Renal pelvis (tissue), 12 donors: Measurements from ENCODE around the gene CTR9. TPM values are rescaled to one million over a fixed set of nuclear protein-coding genes. Genes with fewer than 3 reads are reported as not detected.

Experiments
- DNase-seq: peaks from one replicate; pipeline ENCODE4 v3.0.0-alpha.2; 2013
- long read RNA-seq, 16 experiments: transcript quantifications; one replicate each; lab custom pipeline, GENCODE V29; 2026
- polyA plus RNA-seq, 3 donors: library from polyadenylated mRNA; unstranded; fragments of 120-200 nt; gene quantifications; one replicate each; pipeline ENCODE4 v1.2.1, GENCODE V29; 2013; ENCODE audit not compliant: insufficient read length in 3 of 3

CTR9 gene
- polyA plus RNA-seq: 10 to 100 TPM; 59.4 to 75.2 (median 65.3) TPM
- long read RNA-seq, donor 1, full-length matches to known transcripts: 5 of 1,401 reads
- long read RNA-seq, donor 1, partial matches to known transcripts: 1,337 of 1,401 reads
- long read RNA-seq, donor 1, other reads (novel, unspliced or antisense): 59 of 1,401 reads
- long read RNA-seq, donor 2, full-length matches to known transcripts: 1 of 1,281 reads
- long read RNA-seq, donor 2, partial matches to known transcripts: 1,190 of 1,281 reads
- long read RNA-seq, donor 2, other reads (novel, unspliced or antisense): 90 of 1,281 reads
- long read RNA-seq, donor 3, partial matches to known transcripts: 363 of 397 reads
- long read RNA-seq, donor 3, other reads (novel, unspliced or antisense): 34 of 397 reads
- long read RNA-seq, donor 4, full-length matches to known transcripts: 2 of 370 reads
- long read RNA-seq, donor 4, partial matches to known transcripts: 269 of 370 reads
- long read RNA-seq, donor 4, other reads (novel, unspliced or antisense): 99 of 370 reads
- long read RNA-seq, donor 5, partial matches to known transcripts: 203 of 220 reads
- long read RNA-seq, donor 5, other reads (novel, unspliced or antisense): 16 of 220 reads
- long read RNA-seq, donor 6, full-length matches to known transcripts: 2 of 568 reads
- long read RNA-seq, donor 6, partial matches to known transcripts: 497 of 568 reads
- long read RNA-seq, donor 6, other reads (novel, unspliced or antisense): 69 of 568 reads
- long read RNA-seq, donor 7, full-length matches to known transcripts: 2 of 1,677 reads
- long read RNA-seq, donor 7, partial matches to known transcripts: 1,591 of 1,677 reads
- long read RNA-seq, donor 7, other reads (novel, unspliced or antisense): 84 of 1,677 reads
- long read RNA-seq, donor 8, partial matches to known transcripts: 148 of 148 reads
- long read RNA-seq, donor 8, other reads (novel, unspliced or antisense): 0 of 148 reads
- long read RNA-seq, donor 9, full-length matches to known transcripts: 5 of 543 reads
- long read RNA-seq, donor 9, partial matches to known transcripts: 417 of 543 reads
- long read RNA-seq, donor 9, other reads (novel, unspliced or antisense): 121 of 543 reads
- long read RNA-seq, donor 10, full-length matches to known transcripts: 1 of 605 reads
- long read RNA-seq, donor 10, partial matches to known transcripts: 585 of 605 reads
- long read RNA-seq, donor 10, other reads (novel, unspliced or antisense): 19 of 605 reads
- long read RNA-seq, donor 11, full-length matches to known transcripts: 2 of 297 reads
- long read RNA-seq, donor 11, partial matches to known transcripts: 278 of 297 reads
- long read RNA-seq, donor 11, other reads (novel, unspliced or antisense): 17 of 297 reads
- long read RNA-seq, donor 12, full-length matches to known transcripts: 2 of 654 reads
- long read RNA-seq, donor 12, partial matches to known transcripts: 643 of 654 reads
- long read RNA-seq, donor 12, other reads (novel, unspliced or antisense): 9 of 654 reads
- long read RNA-seq, donor 13, partial matches to known transcripts: 1,160 of 1,174 reads
- long read RNA-seq, donor 13, other reads (novel, unspliced or antisense): 13 of 1,174 reads
- long read RNA-seq, donor 14: 0 reads
- long read RNA-seq, donor 15, full-length matches to known transcripts: 5 of 729 reads
- long read RNA-seq, donor 15, partial matches to known transcripts: 623 of 729 reads
- long read RNA-seq, donor 15, other reads (novel, unspliced or antisense): 101 of 729 reads
- long read RNA-seq, donor 16, full-length matches to known transcripts: 1 of 1,570 reads
- long read RNA-seq, donor 16, partial matches to known transcripts: 1,539 of 1,570 reads
- long read RNA-seq, donor 16, other reads (novel, unspliced or antisense): 30 of 1,570 reads

- DNase-seq: peak; percentile 92
These were observed at the start of gene CTR9 for GRCh38 chr11:10750838-10751580. TSS of gene CTR9 (plus strand) at chr11:10751246. CDS start at chr11:10751413, 167 bp downstream.

DNA sequence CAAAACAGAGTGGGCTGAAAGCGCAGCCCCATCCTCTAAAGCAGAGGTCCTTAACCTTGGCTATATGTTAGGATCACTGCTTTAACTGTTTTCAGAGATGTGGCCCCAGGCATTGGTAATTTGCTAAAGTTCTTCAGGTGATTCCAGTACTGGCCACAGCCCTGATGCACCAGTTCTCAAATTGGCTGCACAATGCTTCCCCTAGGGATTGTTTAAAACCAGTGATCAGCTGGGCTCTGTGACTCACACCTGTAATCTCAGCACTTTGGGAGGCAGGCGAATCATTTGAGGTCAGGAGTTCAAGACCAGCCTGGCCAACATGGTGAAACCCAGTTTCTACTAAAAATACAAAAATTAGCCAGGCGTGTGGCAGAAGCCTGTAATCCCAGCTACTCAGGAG, 49.1 kb upstream of the CTR9 start:
- DNase-seq: no peak

DNA sequence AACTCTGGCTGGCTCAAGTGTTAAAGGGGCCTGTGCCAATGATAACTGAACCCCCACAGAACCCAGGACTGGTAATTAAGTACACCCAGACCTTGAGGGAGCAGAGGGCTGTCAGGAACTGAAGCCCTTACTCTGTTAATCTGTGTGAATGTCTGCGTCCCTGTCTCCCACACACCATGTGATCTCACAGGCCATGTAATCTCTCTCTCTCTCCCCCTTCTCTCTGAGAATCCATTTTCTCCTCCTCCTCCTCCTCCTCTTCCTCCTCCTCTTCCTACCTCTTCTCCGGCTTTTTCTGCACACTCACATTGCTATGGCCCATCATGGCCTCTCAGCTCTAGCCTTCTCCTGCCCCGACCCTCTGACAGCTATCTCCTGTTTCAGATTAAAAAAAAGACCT, 42.9 kb upstream of the CTR9 start:
- DNase-seq: no peak

DNA sequence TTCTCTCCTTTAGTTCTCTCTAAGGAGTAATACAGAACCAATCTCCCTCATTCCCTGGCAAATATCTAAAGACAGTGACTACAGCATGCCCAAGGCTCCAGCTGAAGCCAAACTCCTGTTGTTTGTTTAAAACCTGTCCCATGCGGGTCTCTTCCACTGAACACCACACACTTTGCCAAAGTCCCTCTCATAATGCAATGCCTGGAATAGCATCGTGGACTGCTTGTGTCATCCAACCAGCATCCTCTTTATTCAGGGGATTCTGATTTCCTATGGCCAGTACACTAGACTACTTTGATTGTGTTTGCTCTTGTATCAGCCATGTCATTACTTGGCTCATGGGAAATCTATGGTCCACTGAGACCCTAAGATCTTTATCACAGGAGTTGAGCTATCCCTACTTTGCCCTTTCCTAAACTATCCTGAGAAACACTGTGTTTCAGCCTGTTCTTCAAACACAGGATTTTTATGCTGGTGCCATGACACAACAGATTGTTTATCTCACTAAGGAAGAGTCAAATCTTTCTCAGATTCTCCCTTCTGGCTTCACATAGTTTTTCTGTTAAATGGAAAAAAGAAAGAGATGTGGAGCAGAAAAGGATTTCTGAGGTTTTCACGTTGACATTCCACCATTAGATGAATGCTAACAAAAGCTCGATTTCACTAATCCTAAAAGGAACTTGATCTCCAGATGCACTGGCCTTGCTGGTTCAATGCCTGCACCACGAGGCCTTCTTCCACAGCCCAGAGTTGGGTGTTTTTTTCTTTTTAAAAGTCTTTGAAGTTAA, 41.6 kb upstream of the CTR9 start:
- no peak for DNase-seq

DNA sequence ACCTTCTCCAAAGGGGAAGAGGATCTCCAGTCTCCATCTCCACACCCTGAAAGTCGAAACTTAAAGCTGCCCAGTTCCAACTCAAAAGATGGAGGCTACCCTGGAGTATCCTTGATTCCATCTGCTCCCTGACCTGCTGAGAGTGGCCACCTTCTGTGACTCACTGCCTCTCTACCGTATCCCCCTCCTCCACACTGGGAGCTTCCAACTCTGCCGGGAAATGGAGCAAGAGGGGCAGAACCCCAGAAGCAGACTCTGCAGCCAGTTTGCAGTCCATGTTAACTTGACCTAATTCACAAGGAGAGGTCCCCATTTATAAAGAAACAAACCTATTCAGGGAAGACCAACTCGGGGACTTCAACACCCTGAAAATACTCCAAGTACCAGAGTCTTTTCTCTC, 35.5 kb upstream of the CTR9 start:
- no peak for DNase-seq

GRCh38 chr11:10716122-10716521, 34.9 kb upstream of the CTR9 start:
- no peak for DNase-seq

DNA sequence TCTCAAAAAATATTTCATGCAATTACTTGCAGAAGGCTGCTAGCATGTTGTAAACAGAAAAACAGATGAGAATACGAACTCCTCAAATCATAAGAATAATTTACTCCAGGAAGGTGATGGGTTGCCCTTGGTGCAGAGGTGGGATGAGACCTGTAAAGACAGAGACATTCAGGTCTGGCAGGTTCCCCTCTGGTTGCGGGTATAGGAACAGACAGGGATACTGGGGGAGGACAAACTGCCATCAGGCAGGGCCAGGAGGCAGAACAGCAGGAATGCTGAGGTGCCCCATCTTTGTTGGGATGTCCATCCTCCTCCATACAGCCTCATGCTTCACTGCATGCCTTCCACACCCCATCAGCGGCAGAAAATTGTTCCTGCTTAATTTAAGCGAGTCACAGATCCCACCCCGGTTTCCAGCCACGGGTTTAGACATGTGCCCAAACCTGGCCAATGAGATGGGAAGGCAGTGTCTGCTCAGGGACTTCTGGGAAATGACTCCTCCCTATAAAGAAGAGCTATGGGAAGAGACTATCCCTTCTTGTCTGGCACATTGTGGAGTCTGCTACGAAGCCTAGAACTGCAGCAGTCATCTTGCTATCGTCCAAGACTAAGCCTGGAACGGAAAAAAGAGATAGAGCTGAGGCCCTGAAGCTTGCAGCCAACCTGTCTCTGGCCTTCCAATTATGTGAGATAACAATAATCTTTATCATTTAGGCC, 34.3 kb upstream of the CTR9 start:
- no peak for DNase-seq

- DNase-seq: no peak
These were observed 31.4 kb upstream of the CTR9 start for GRCh38 chr11:10719616-10720015.

DNA sequence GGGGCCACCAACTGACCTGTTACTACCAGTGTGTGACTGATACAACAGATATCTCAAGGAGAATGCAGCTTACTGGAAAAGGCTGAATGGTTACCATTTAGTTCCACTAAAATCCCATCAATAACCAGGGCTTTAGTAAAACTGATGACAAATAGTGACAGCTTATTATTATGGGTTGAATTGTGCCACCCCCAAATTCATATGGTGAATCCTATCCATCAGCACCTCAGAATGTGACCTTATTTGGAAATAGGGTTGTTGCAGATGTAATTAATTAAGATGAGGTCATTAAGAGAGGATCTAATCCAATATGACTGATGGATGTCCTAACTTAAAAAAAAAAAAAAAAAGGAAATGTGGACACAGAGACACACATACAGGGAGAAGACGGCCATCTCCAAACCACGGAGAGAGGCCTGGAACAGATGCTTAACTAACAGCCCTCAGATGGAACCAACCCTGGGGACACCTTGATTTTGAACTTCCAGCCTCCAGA, 30.1 kb upstream of the CTR9 start:
- no peak for DNase-seq

- no peak for DNase-seq
These were observed 28.7 kb upstream of the CTR9 start for GRCh38 chr11:10722307-10722706.

GRCh38 chr11:10725114-10725906, 25.7 kb upstream of the CTR9 start:
- no peak for DNase-seq

DNA sequence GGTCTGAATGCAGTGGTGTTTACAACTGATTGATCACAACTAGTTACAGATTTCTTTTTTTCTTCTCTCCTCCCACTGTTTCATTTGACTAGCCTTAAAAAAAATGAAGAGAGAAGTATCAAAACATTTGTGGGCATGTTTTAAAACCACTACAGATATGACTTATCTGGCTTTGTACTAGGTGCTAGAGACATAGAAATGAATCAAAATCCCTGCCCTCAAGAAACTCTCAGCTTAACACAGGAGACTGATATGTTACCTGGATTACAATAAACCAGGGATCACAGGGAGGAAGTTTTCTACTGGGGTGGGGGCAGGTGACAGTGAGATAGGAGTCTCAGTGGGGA, 25.2 kb upstream of the CTR9 start:
- DNase-seq: no peak

DNA sequence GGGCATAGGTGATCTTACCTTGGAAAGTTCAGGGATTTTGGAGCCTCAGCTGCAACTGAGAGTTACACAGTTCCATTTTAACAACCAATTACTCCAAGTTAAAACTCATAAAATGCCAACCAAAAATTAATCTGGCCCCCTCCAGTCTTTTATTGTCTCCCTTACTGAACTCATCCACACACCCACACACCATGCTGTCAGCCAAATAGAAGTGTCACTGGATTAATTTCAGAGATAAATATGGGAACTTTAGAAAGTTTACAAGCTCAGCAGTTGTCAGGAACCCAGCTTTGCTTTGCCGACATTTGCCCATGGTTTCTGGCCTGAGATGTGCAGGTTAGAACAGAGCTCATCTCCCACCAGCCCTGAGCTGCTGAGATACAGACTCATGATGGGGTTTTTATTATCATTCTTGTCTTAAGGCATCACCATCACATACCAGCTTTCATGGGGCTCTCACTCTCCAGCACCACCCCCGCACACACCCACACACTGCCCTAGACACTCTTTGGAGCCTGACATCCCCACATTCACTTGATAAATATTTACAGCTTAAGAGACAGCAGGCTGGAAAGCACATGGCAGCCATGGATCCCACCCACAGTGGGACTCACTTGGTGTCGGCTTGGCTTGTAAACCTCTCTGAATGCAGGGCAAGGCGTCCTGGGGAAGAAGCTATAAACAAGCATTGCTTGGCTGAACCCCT, 23.7 kb upstream of the CTR9 start:
- peak; percentile 48 for DNase-seq

DNA sequence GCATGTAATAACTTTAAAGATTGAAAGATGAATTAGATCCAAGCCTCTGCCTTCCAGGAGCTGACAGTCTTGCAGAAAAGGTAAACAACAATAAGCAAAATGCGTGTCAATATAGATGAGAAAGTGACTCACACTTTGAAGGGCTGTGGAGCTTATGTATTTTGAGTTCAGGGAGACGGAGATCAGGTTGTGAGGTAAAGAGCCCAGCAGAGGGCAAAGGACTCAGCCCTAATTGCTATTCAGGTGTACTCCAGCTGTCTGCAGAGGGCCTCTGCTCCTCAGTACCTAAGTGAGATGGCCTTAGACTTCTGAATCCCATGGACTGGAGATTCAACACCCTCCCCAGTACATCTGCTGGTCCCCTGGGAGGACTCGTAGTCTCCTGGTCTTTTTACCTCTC, 22.9 kb upstream of the CTR9 start:
- no peak for DNase-seq

DNA sequence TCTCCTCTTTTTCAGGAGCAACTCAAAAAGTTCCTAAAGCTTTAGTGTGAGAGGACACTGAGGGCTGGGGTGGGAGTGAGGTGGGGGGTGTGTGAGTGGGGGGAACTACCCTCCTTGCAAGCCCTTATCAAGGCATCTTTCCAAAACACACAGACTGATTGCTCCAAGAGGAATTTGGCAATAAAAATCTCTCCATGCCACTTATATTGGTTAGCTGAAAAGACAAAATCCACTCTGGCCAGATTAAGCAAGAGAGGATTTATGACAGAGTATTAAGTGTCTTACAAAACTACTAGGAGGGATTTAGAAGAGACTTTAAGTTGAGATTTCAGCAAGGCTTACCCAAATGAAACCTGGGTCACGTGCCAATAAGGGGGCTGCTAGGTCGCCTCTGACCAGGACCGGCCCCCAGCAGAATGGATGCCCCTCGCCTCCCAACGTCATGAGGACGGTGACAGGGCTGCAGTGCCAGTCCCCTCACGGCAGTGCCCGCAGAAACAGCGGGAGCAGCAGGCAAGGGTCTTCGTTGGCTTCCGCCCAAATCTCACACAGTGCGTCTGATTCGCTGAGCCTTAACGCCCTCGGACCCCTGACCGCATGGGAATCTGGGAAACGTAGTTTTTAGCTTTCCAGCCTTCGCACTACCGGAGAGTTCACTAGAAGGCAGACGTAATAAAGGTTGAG, 22.1 kb upstream of the CTR9 start:
- peak; percentile 58 for DNase-seq

- DNase-seq: no peak
These were observed 20.9 kb upstream of the CTR9 start for GRCh38 chr11:10730151-10730550.
